ENCODE results near the gene PAX6. TPM values are rescaled to one million over a fixed set of nuclear protein-coding genes. Genes with fewer than 3 reads are reported as not detected.

Gene PAX6
- total and polyA plus RNA-seq, 12 donors: 0.01 TPM; not detected in 11

- Histone ChIP-seq H3K36me3 (no peaks in the 10 kb centered on the region), H3K27me3 (peaks cover 55 to 96% (median 89%) of the 10 kb centered on the region in 7 donors), H3K9me3 (no peaks in the 10 kb centered on the region), H3K4me1 (peaks cover 0 to 33% (median 21%) of the 10 kb centered on the region in 9 donors), H3K27ac (no peak overlapping the region), H3K4me3 (peak overlapping the region in 1 of 10 donors; percentile 2)
- no peak for DNase-seq
- peak in 6 of 8 donors; percentile 16 to 53 (median 34) for ATAC-seq
- peak in 5 of 9 donors; percentile 6 to 33 (median 21) for TF ChIP-seq CTCF (IDR thresholded peaks at IDR 0.05)
- WGBS, 2 donors: 2% methylated on average over 60 of the region's 60 CpGs
- intact Hi-C loops (cut with DNase I): no loop called here
These were observed 12.3 kb downstream of the PAX6 start for GRCh38 chr11:31798554-31799434.

GRCh38 chr11:31798057-31798553, 13.0 kb downstream of the PAX6 start:
- intact Hi-C loops (cut with DNase I): no loop called here
- no peaks in the 10 kb centered on the region for H3K36me3 ChIP-seq
- H3K4me3 ChIP-seq: no peak overlapping the region
- no peak for TF ChIP-seq CTCF (IDR thresholded peaks at IDR 0.05)
- peaks cover 0 to 33% (median 21%) of the 10 kb centered on the region in 9 donors for H3K4me1 ChIP-seq
- DNase-seq (no peak), ATAC-seq (no peak)
- peaks cover 52 to 96% (median 86%) of the 10 kb centered on the region in 7 donors for H3K27me3 ChIP-seq
- 2 to 5% methylated on average over 21 of the region's 21 CpGs for WGBS, 2 donors
- no peak overlapping the region for H3K27ac ChIP-seq
- no peaks in the 10 kb centered on the region for H3K9me3 ChIP-seq

GRCh38 chr11:31797190-31798056, 13.7 kb downstream of the PAX6 start:
- Histone ChIP-seq H3K4me3 (no peak overlapping the region), H3K27ac (no peak overlapping the region), H3K4me1 (peaks cover 0 to 33% (median 21%) of the 10 kb centered on the region in 9 donors), H3K9me3 (no peaks in the 10 kb centered on the region), H3K27me3 (peaks cover 47 to 95% (median 84%) of the 10 kb centered on the region in 7 donors), H3K36me3 (no peaks in the 10 kb centered on the region)
- DNase-seq (no peak), ATAC-seq (no peak)
- no peak for TF ChIP-seq CTCF (IDR thresholded peaks at IDR 0.05)
- intact Hi-C loops (cut with DNase I): no loop called here
- WGBS, 2 donors: 10% methylated on average over 31 of the region's 31 CpGs
